Muscle layer of colon (tissue), 2 donors: Measurements from ENCODE around the gene ZFC3H1.

ENCODE experiments used
- H3K27ac ChIP-seq: one replicate; pipeline ENCODE4 v1.7.0; 2013; ENCODE audit warnings: low read depth, mild to moderate bottlenecking, low read length, moderate library complexity
- H3K27me3 ChIP-seq, 2 donors: one replicate each; pipeline ENCODE4 v1.7.0; 2013; ENCODE audit warnings: low read length in 2 of 2, mild to moderate bottlenecking in 2 of 2; ENCODE audit not compliant: insufficient read depth in 2 of 2, control insufficient read depth in 1 of 2
- H3K36me3 ChIP-seq: one replicate; pipeline ENCODE4 v1.7.0; 2013; ENCODE audit warnings: mild to moderate bottlenecking, low read length; ENCODE audit not compliant: insufficient read depth
- H3K4me1 ChIP-seq: one replicate; pipeline ENCODE4 v1.7.0; 2013; ENCODE audit warnings: mild to moderate bottlenecking, low read length; ENCODE audit not compliant: insufficient read depth
- H3K4me3 ChIP-seq, 2 donors: one replicate each; pipeline ENCODE4 v1.7.0; 2013; ENCODE audit warnings: low read length in 2 of 2, low read depth in 1 of 2, mild to moderate bottlenecking in 1 of 2, moderate library complexity in 1 of 2
- H3K9ac ChIP-seq: one replicate; pipeline ENCODE4 v1.7.0; 2013; ENCODE audit warnings: low read length
- H3K9me3 ChIP-seq: one replicate; pipeline ENCODE4 v1.7.0; 2013; ENCODE audit warnings: mild to moderate bottlenecking, low read length
- donor health status: abdominal sarcoma.
- donor health status: Adenocarcinoma of cecum.

ZFC3H1 gene

DNA sequence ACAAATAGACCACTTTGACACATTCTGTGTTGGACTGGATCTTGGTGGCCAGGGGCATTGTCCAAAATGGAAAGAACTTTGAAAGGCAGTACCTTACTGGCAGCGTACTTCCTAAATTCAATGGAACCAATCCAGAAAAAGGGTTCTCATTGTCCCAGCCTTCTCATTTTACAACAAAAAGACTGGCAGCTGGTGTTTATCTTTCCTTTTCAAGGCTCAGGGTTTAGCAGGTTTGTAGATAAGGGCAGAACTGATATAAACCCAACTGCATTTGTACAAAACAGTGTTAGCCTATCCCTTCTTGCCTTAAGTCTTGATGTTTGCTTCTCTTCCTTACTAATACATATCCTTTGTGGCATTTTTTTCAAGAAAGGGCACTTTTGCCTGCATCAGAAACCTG, 8.2 kb upstream of the ZFC3H1 start:
- no peaks in the 10 kb centered on the region for H3K4me1 ChIP-seq
- no peak overlapping the region for H3K27ac ChIP-seq
- no peak overlapping the region for H3K9ac ChIP-seq
- H3K9me3 ChIP-seq: no peaks in the 10 kb centered on the region
- no peak overlapping the region for H3K4me3 ChIP-seq
- H3K27me3 ChIP-seq: no peaks in the 10 kb centered on the region
- peaks cover 2% of the 10 kb centered on the region for H3K36me3 ChIP-seq

GRCh38 chr12:71671311-71671710, 7.7 kb upstream of the ZFC3H1 start:
- Histone ChIP-seq H3K36me3 (no peaks in the 10 kb centered on the region), H3K4me3 (no peak overlapping the region), H3K27ac (no peak overlapping the region), H3K9ac (no peak overlapping the region), H3K9me3 (no peaks in the 10 kb centered on the region), H3K4me1 (no peaks in the 10 kb centered on the region), H3K27me3 (no peaks in the 10 kb centered on the region)

GRCh38 chr12:71666259-71666658, 2.6 kb upstream of the ZFC3H1 start:
- Histone ChIP-seq H3K27ac (no peak overlapping the region), H3K9me3 (no peaks in the 10 kb centered on the region), H3K9ac (no peak overlapping the region), H3K4me3 (no peak overlapping the region), H3K36me3 (no peaks in the 10 kb centered on the region), H3K4me1 (peaks cover 22% of the 10 kb centered on the region), H3K27me3 (no peaks in the 10 kb centered on the region)

DNA sequence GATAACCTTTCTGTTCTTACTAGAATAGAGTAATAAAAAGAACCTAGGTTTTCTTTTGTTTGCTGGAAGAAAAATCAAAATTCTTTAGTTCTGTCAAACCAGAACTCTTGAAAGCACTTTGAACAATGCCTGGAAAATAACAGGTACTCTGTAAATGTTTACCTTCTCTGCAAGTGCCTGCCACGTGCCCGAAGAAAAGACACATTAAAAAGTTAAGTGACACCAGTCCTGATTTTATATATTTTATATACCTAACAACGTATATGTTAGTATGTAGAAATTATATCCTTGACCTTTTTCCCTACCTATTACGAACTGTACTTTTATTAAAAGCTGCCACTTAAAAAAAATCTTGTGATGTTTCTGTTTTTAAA, 1.4 kb upstream of the ZFC3H1 start:
- Histone ChIP-seq H3K27ac (peak overlapping the region; percentile 82), H3K4me3 (peak overlapping the region; percentile 84 to 96), H3K27me3 (no peaks in the 10 kb centered on the region), H3K36me3 (no peaks in the 10 kb centered on the region), H3K9ac (peak overlapping the region; percentile 96), H3K4me1 (peaks cover 27% of the 10 kb centered on the region), H3K9me3 (no peaks in the 10 kb centered on the region)

- H3K9ac ChIP-seq: peak overlapping the region; percentile 96
Measured at GRCh38 chr12:71664411-71665089, 902 bp upstream of the ZFC3H1 start.

GRCh38 chr12:71662849-71663560, 643 bp downstream of the ZFC3H1 start:
- no peaks in the 10 kb centered on the region for H3K9me3 ChIP-seq
- peak overlapping the region; percentile 82 for H3K27ac ChIP-seq
- H3K4me1 ChIP-seq: peaks cover 27% of the 10 kb centered on the region
- H3K36me3 ChIP-seq: peaks cover 14% of the 10 kb centered on the region
- peak overlapping the region; percentile 84 to 96 for H3K4me3 ChIP-seq
- H3K27me3 ChIP-seq: no peaks in the 10 kb centered on the region
- H3K9ac ChIP-seq: peak overlapping the region; percentile 81

More at GRCh38 chr12:71664411-71665089, 902 bp upstream of the ZFC3H1 start:
- H3K4me1 ChIP-seq: peaks cover 27% of the 10 kb centered on the region
- peak overlapping the region; percentile 82 for H3K27ac ChIP-seq
- peaks cover 3% of the 10 kb centered on the region for H3K36me3 ChIP-seq
- H3K9me3 ChIP-seq: no peaks in the 10 kb centered on the region
- no peaks in the 10 kb centered on the region for H3K27me3 ChIP-seq
- H3K4me3 ChIP-seq: peak overlapping the region; percentile 84 to 96

DNA sequence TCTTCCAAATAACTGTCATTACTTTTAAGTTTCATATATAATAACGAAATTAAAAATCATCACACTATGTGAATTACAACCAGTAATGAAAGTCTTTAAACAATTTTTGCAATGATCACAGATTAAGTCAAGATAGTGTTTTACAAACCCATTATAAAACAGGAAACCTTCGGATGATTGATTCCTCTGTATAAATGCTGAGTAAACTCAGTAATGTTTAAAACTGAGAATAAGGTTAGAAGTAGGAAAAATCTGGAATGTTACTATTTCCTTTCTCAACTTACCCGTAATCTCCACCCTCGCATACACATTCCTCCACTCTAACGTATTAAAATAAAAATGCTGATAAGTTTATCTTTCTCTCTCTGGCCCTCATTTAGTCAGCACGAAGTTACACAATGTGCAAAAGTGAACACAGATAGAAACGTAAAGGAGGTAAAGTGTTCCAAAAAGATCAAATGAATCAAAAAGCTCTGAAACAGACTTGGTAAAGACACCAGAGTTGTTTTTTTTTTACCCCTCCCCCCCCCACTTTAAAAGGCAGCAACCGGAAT, 1.6 kb downstream of the ZFC3H1 start:
- H3K27me3 ChIP-seq: no peaks in the 10 kb centered on the region
- peak overlapping the region; percentile 84 to 96 for H3K4me3 ChIP-seq
- H3K9ac ChIP-seq: peak overlapping the region; percentile 81
- no peaks in the 10 kb centered on the region for H3K9me3 ChIP-seq
- peaks cover 14% of the 10 kb centered on the region for H3K36me3 ChIP-seq
- peaks cover 27% of the 10 kb centered on the region for H3K4me1 ChIP-seq
- peak overlapping the region; percentile 82 for H3K27ac ChIP-seq

GRCh38 chr12:71656740-71657139, 6.9 kb downstream of the ZFC3H1 start:
- Histone ChIP-seq H3K9me3 (no peaks in the 10 kb centered on the region), H3K4me1 (peaks cover 14% of the 10 kb centered on the region), H3K9ac (no peak overlapping the region), H3K27ac (no peak overlapping the region), H3K36me3 (peaks cover 19% of the 10 kb centered on the region), H3K27me3 (no peaks in the 10 kb centered on the region), H3K4me3 (no peak overlapping the region)

DNA sequence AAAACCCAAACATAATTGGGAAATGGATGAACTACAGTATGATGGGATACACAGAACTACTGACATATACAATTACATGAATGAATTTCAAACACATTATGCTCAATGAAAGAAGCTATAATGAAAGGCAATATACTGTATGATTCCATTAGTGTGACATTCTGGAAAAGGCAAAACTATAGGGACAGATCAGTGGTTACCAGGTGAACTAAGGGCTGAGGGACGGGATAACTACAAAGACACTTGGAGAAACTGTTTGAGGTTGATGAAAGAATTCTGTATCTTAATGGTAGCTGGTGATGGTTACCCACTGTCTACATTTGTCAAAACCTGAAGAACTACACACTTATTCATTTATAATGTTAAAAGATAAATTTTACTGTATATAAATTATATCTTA, 7.7 kb downstream of the ZFC3H1 start:
- Histone ChIP-seq H3K27ac (no peak overlapping the region), H3K4me1 (peaks cover 10% of the 10 kb centered on the region), H3K36me3 (peaks cover 19% of the 10 kb centered on the region)

GRCh38 chr12:71655495-71655894, 8.2 kb downstream of the ZFC3H1 start:
- Histone ChIP-seq H3K4me1 (peaks cover 9% of the 10 kb centered on the region), H3K36me3 (peaks cover 19% of the 10 kb centered on the region), H3K9ac (no peak overlapping the region), H3K27me3 (no peaks in the 10 kb centered on the region), H3K4me3 (no peak overlapping the region), H3K27ac (no peak overlapping the region), H3K9me3 (no peaks in the 10 kb centered on the region)

More for the DNA sequence above, 7.7 kb downstream of the ZFC3H1 start:
- H3K9me3 ChIP-seq: no peaks in the 10 kb centered on the region
- no peaks in the 10 kb centered on the region for H3K27me3 ChIP-seq
- no peak overlapping the region for H3K9ac ChIP-seq
- no peak overlapping the region for H3K4me3 ChIP-seq

GRCh38 chr12:71654200-71654599, 9.4 kb downstream of the ZFC3H1 start:
- Histone ChIP-seq H3K4me1 (peaks cover 5% of the 10 kb centered on the region), H3K4me3 (no peak overlapping the region), H3K27ac (no peak overlapping the region), H3K9ac (no peak overlapping the region), H3K27me3 (no peaks in the 10 kb centered on the region), H3K9me3 (no peaks in the 10 kb centered on the region), H3K36me3 (peaks cover 16% of the 10 kb centered on the region)
